HEK293T (cell line): Measurements from ENCODE around the gene SLC47A1.

Experiments used
- FOXM1 ChIP-seq: fragments of 450-650 bp; IDR thresholded peaks from 2 replicates; pipeline ENCODE4 v1.6.1; 2017; ENCODE audit warnings: mild to moderate bottlenecking, borderline replicate concordance
- SUZ12 ChIP-seq: fragments of 450-650 bp; IDR thresholded peaks from 2 replicates; pipeline ENCODE4 v1.6.1; 2016; ENCODE audit warnings: mild to moderate bottlenecking

DNA sequence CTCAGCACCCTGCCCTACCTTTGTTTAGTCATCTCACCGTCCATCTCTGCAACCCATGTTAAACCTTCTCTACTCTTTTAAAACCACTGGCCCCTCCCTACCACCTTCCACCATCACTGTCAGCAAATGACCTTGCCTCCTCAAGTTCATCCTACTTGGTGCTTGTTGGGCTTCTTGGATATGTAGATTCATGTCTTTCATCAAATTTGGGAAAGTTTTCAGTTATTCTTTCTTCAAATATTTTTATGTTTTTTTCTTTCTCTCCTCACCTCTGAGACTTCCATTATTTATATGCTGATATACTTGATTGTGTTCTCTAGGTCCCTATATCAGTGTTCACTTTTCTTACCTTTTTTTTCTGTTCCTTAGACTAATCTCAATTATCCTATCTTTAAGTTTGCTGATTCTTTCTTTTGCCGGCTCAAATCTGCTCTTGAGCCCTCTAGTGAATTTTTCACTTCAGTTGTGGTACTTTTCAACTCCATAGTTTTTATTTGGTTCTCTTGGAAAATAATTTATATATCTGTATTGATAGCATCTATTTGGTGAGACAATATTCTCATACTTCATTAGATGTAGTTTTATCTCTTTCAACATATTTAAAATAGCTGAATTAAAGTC lies 86.2 kb downstream of the SLC47A1 start:
- TF ChIP-seq SUZ12 (no peak), FOXM1 (no peak)
